DOHH2 (cell line): Measurements from ENCODE around the gene GLCCI1.
A peak's percentile ranks its signal among the peaks of the same experiment; 100 is the strongest.

Experiments used
- H3F3A ChIP-seq: fragments of 200-600 bp; sonication (generic), shearing (Covaris generic); 2 replicates; pipeline ENCODE4 v1.6.0; 2016; ENCODE audit warnings: antibody characterized with exemption, mild to moderate bottlenecking; ENCODE audit not compliant: control insufficient read depth, insufficient read depth
- H3K27ac ChIP-seq: fragments of 200-600 bp; sonication (generic); 2 replicates; pipeline ENCODE4 v1.5.1; 2014; ENCODE audit warnings: low read depth, mild to moderate bottlenecking, low read length, moderate library complexity
- H3K27me3 ChIP-seq: fragments of 200-600 bp; sonication (generic); 2 replicates; pipeline ENCODE4 v1.6.1; 2014; ENCODE audit warnings: mild to moderate bottlenecking, low read length, mixed read lengths; ENCODE audit not compliant: control insufficient read depth
- H3K36me3 ChIP-seq: fragments of 200-600 bp; sonication (generic); 2 replicates; pipeline ENCODE4 v1.6.1; 2014; ENCODE audit warnings: mild to moderate bottlenecking, low read length, moderate library complexity, mixed read lengths; ENCODE audit not compliant: control insufficient read depth
- H3K4me1 ChIP-seq: fragments of 200-600 bp; sonication (generic); 2 replicates; pipeline ENCODE4 v1.6.1; 2014; ENCODE audit warnings: mild to moderate bottlenecking, low read length, mixed read lengths; ENCODE audit not compliant: control insufficient read depth
- H3K4me2 ChIP-seq: fragments of 200-600 bp; sonication (generic); 2 replicates; pipeline ENCODE4 v1.6.0; 2014; ENCODE audit warnings: mild to moderate bottlenecking, low read length, moderate library complexity
- H3K4me3 ChIP-seq: fragments of 200-600 bp; sonication (generic); 2 replicates; pipeline ENCODE4 v1.5.1; 2014; ENCODE audit warnings: mild to moderate bottlenecking, low read length, mixed read lengths
- H3K79me2 ChIP-seq: fragments of 200-600 bp; sonication (generic); 2 replicates; pipeline ENCODE4 v1.6.1; 2014; ENCODE audit warnings: mild to moderate bottlenecking, low read length, mixed read lengths; ENCODE audit not compliant: control insufficient read depth
- H3K9me2 ChIP-seq: fragments of 200-600 bp; sonication (generic); replicated peaks from 2 replicates; pipeline ENCODE4 v1.6.1; 2014; ENCODE audit warnings: mild to moderate bottlenecking, low read length, mixed read lengths; ENCODE audit not compliant: control insufficient read depth
- H3K9me3 ChIP-seq: fragments of 200-600 bp; sonication (generic); 2 replicates; pipeline ENCODE4 v1.6.1; 2014; ENCODE audit warnings: antibody characterized with exemption, low read length, mixed read lengths; ENCODE audit not compliant: control insufficient read depth, insufficient read depth
- H4K20me1 ChIP-seq: fragments of 200-600 bp; sonication (generic); 2 replicates; pipeline ENCODE4 v1.6.0; 2014; ENCODE audit warnings: low read depth, mild to moderate bottlenecking, antibody characterized with exemption, low read length, moderate library complexity; ENCODE audit not compliant: control insufficient read depth, insufficient read depth
- EZH2phosphoT487 ChIP-seq: fragments of 200-600 bp; sonication (generic); IDR thresholded peaks from 2 replicates; pipeline ENCODE4 v1.6.1; 2017; ENCODE audit warnings: borderline replicate concordance, mild to moderate bottlenecking, antibody characterized with exemption, low read length, moderate library complexity, mixed read lengths
- TF ChIP-seq, protein P1 (sequence below): fragments of 200-600 bp; sonication (generic); IDR thresholded peaks from one replicate; pipeline ENCODE4 v1.5.1; 2014; ENCODE audit warnings: antibody characterized with exemption, mild to moderate bottlenecking, low read depth, low read length; ENCODE audit not compliant: poor library complexity, severe bottlenecking

Gene GLCCI1

DNA sequence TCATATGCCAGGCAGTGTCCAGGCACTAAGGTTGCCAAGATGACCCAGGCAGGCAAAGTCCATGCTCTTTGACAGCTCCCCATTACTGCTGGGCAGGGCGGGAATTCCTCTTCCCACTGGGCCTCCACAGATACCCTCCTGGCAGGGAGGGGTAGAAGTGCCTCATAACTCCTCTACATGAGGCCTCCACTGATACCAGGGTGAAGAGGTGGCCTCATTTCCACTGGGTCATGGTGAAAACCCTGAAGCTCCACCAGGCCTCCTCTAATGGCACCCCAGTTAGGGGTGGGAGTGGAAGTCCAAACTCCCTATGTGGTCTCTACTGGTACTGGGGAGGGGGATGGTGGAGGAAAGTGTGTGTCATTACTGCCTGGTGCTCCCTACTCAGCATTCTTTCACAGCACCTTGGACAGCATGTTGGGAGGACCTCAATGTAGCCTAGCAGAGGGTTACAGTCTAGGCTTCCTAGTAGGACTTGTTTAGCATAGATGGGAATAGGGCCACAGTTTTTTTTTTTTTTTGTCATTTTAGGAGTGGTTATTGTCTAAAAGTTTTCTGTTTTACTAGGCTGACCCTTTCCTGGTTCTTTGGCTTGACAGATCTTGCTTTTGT is 34.6 kb upstream of the GLCCI1 start:
- H3K79me2 ChIP-seq: no peaks in the 10 kb centered on the region
- TF ChIP-seq, protein P1, sequence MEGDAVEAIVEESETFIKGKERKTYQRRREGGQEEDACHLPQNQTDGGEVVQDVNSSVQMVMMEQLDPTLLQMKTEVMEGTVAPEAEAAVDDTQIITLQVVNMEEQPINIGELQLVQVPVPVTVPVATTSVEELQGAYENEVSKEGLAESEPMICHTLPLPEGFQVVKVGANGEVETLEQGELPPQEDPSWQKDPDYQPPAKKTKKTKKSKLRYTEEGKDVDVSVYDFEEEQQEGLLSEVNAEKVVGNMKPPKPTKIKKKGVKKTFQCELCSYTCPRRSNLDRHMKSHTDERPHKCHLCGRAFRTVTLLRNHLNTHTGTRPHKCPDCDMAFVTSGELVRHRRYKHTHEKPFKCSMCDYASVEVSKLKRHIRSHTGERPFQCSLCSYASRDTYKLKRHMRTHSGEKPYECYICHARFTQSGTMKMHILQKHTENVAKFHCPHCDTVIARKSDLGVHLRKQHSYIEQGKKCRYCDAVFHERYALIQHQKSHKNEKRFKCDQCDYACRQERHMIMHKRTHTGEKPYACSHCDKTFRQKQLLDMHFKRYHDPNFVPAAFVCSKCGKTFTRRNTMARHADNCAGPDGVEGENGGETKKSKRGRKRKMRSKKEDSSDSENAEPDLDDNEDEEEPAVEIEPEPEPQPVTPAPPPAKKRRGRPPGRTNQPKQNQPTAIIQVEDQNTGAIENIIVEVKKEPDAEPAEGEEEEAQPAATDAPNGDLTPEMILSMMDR: no peak
- no peak for TF ChIP-seq EZH2phosphoT487
- no peaks in the 10 kb centered on the region for H3K27me3 ChIP-seq
- H3K36me3 ChIP-seq: no peaks in the 10 kb centered on the region
- no peaks in the 10 kb centered on the region for H3K9me3 ChIP-seq
- no peaks in the 10 kb centered on the region for H3K9me2 ChIP-seq
- no peaks in the 10 kb centered on the region for H4K20me1 ChIP-seq
- H3K4me1 ChIP-seq: no peaks in the 10 kb centered on the region
- no peak overlapping the region for H3K27ac ChIP-seq
- no peak overlapping the region for H3K4me3 ChIP-seq
- H3F3A ChIP-seq: no peaks in the 10 kb centered on the region
- H3K4me2 ChIP-seq: no peak overlapping the region

DNA sequence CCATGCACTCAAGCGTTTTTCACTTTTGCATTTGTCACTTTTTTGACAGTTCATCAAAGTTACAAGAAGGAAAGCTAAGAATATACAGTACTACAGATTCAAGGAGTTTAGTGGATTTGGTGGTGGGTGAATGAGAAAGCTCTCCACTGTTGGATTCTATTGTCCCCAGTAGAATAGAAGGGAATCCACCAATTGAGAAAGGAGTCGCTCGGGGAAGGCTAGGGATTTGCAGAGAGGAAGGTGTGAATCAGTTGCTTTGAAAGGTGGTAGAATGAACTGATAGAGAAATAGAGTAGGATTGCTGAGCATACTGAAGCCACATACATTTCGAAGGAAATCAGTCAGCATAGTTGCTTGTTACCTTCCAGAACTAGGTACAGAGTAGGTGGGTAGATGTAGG is 33.7 kb upstream of the GLCCI1 start:
- Histone ChIP-seq H4K20me1 (no peaks in the 10 kb centered on the region), H3K79me2 (no peaks in the 10 kb centered on the region), H3K4me2 (no peak overlapping the region), H3K9me3 (no peaks in the 10 kb centered on the region), H3K27me3 (no peaks in the 10 kb centered on the region), H3K27ac (no peak overlapping the region), H3K9me2 (no peaks in the 10 kb centered on the region), H3F3A (no peaks in the 10 kb centered on the region), H3K36me3 (no peaks in the 10 kb centered on the region), H3K4me1 (no peaks in the 10 kb centered on the region), H3K4me3 (no peak overlapping the region)
- TF ChIP-seq, protein P1: no peak
- no peak for TF ChIP-seq EZH2phosphoT487

DNA sequence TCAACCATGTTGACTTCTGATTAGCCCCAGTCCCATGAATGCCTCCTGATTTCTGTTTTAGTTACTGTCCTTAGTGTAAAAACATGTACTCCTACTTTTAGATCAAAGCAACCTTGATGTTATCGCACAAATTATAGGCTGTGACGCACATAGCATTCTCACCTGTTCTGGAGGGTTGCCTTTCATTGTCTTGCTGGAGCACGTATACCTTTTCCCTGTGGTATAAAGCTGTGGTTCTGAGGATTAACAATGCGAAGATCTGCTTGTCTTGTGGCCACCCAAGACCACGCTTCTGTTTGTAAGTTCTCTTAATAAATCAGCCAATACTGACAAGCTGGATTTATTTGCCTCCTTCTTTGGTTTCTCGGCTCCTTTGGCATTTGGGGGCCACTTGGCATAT is 30.1 kb upstream of the GLCCI1 start:
- Histone ChIP-seq H3K4me1 (no peaks in the 10 kb centered on the region), H3K9me3 (no peaks in the 10 kb centered on the region), H3K79me2 (no peaks in the 10 kb centered on the region), H3K27me3 (no peaks in the 10 kb centered on the region), H3K4me3 (no peak overlapping the region), H4K20me1 (no peaks in the 10 kb centered on the region), H3K36me3 (no peaks in the 10 kb centered on the region), H3K4me2 (no peak overlapping the region), H3K9me2 (no peaks in the 10 kb centered on the region), H3K27ac (no peak overlapping the region), H3F3A (no peaks in the 10 kb centered on the region)
- no peak for TF ChIP-seq EZH2phosphoT487
- TF ChIP-seq, protein P1: no peak

DNA sequence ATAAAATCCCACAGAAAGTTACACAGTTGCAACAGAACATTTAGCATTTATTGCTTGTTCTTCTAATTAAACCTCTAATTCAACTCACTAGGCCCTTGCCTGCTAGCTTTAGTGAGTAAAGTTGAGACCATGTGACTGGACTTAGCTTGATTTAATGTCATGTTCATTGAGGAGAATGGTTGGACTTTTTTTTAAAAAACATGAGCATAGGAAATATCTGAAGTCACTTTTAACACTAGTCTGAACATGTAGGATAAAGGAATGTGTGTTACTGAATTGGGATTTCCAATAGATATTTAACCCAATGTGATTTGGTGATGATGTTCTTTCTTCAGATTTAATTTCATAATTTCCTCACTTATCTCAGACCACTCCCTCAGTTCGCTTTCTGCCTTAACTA is 24.6 kb upstream of the GLCCI1 start:
- H3K27me3 ChIP-seq: no peaks in the 10 kb centered on the region
- no peaks in the 10 kb centered on the region for H3K9me2 ChIP-seq
- peak overlapping the region; percentile 44 for H3K4me3 ChIP-seq
- no peak for TF ChIP-seq EZH2phosphoT487
- TF ChIP-seq, protein P1: no peak
- H3K4me2 ChIP-seq: peak overlapping the region; percentile 57
- no peaks in the 10 kb centered on the region for H3K79me2 ChIP-seq
- peak overlapping the region; percentile 40 for H3K27ac ChIP-seq
- no peaks in the 10 kb centered on the region for H4K20me1 ChIP-seq
- H3F3A ChIP-seq: no peaks in the 10 kb centered on the region
- H3K36me3 ChIP-seq: no peaks in the 10 kb centered on the region
- H3K9me3 ChIP-seq: no peaks in the 10 kb centered on the region
- H3K4me1 ChIP-seq: peaks cover 22% of the 10 kb centered on the region
